Hepatocyte (in vitro differentiated cells): Measurements from ENCODE around the gene GON4L.

Source experiments
- CTCF ChIP-seq: fragments of 200-600 bp; sonication (generic); IDR thresholded peaks from 2 replicates; pipeline ENCODE4 v1.5.1; 2016; ENCODE audit warnings: antibody characterized with exemption, mild to moderate bottlenecking; ENCODE audit not compliant: poor library complexity
- EZH2 ChIP-seq: fragments of 200-600 bp; sonication (generic); IDR thresholded peaks from 2 replicates; pipeline ENCODE4 v1.6.1; 2016; ENCODE audit warnings: antibody characterized with exemption, mild to moderate bottlenecking, borderline replicate concordance
- EZH2phosphoT487 ChIP-seq: fragments of 200-600 bp; sonication (generic); IDR thresholded peaks from one replicate; pipeline ENCODE4 v1.6.1; 2018; ENCODE audit warnings: antibody characterized with exemption, mild to moderate bottlenecking, low read depth, moderate library complexity; ENCODE audit not compliant: unreplicated experiment, severe bottlenecking

- TF ChIP-seq CTCF (no peak), EZH2phosphoT487 (no peak), EZH2 (no peak)
Observed at GRCh38 chr1:155867766-155868165, 10.8 kb upstream of the GON4L start.
